ENCODE data around the gene AGPS. TPM values are rescaled to one million over a fixed set of nuclear protein-coding genes. Genes with fewer than 3 reads are reported as not detected.
"Not testable (repeated sequence)": the region's sequence is repeated elsewhere in the genome, so short reads cannot be mapped to it uniquely, and the experiment has no call there.

The AGPS gene
- total RNA-seq, 1 donor, result 33.1 TPM

- TF ChIP-seq CTCF (IDR thresholded peaks at IDR 0.05; ENCODE audit: insufficient read depth, low read length), result no peak
- DNase-seq (ENCODE audit: low read depth), result no peak
- H3K4me3 ChIP-seq (ENCODE audit: low read depth, low read length), result no peak overlapping the region
These were observed 43.6 kb upstream of the AGPS start for GRCh38 chr2:177348733-177349693.

GRCh38 chr2:177350624-177351023 lies 41.9 kb upstream of the AGPS start:
- not testable (repeated sequence) for DNase-seq (ENCODE audit: low read depth); H3K4me3 ChIP-seq (ENCODE audit: low read depth, low read length)

- not testable (repeated sequence) for DNase-seq (ENCODE audit: low read depth)
These were observed 41.5 kb upstream of the AGPS start for GRCh38 chr2:177351121-177351520.

GRCh38 chr2:177352441-177353186 lies 40.0 kb upstream of the AGPS start:
- no peak overlapping the region for H3K4me3 ChIP-seq (ENCODE audit: low read depth, low read length)
- no peak for DNase-seq (ENCODE audit: low read depth)
- TF ChIP-seq CTCF (IDR thresholded peaks at IDR 0.05; ENCODE audit: insufficient read depth, low read length), result no peak

More at GRCh38 chr2:177351121-177351520, 41.5 kb upstream of the AGPS start:
- H3K4me3 ChIP-seq (ENCODE audit: low read depth, low read length), result not testable (repeated sequence)

GRCh38 chr2:177353187-177353478 lies 39.4 kb upstream of the AGPS start:
- peak; percentile 97 for DNase-seq (ENCODE audit: low read depth)
- TF ChIP-seq CTCF (IDR thresholded peaks at IDR 0.05; ENCODE audit: insufficient read depth, low read length), result no peak
- no peak overlapping the region for H3K4me3 ChIP-seq (ENCODE audit: low read depth, low read length)

GRCh38 chr2:177354541-177354940 lies 38.0 kb upstream of the AGPS start:
- not testable (repeated sequence) for H3K4me3 ChIP-seq (ENCODE audit: low read depth, low read length); DNase-seq (ENCODE audit: low read depth)

GRCh38 chr2:177355874-177356273 lies 36.7 kb upstream of the AGPS start:
- no peak for TF ChIP-seq CTCF (IDR thresholded peaks at IDR 0.05; ENCODE audit: insufficient read depth, low read length)
- no peak overlapping the region for H3K4me3 ChIP-seq (ENCODE audit: low read depth, low read length)
- peak; percentile 82 for DNase-seq (ENCODE audit: low read depth)

GRCh38 chr2:177359836-177360595 lies 32.6 kb upstream of the AGPS start:
- no peak overlapping the region for H3K4me3 ChIP-seq (ENCODE audit: low read depth, low read length)
- TF ChIP-seq CTCF (IDR thresholded peaks at IDR 0.05; ENCODE audit: insufficient read depth, low read length), result no peak
- no peak for DNase-seq (ENCODE audit: low read depth)

All from fibroblast of the aortic adventitia (primary cell).